Activated B cell treated with CpG ODN at 0.5 μM for 24 hours (primary cell): Measurements from ENCODE around the gene C3orf70. TPM values are rescaled to one million over a fixed set of nuclear protein-coding genes. Genes with fewer than 3 reads are reported as not detected.

Experiments
- ATAC-seq: fragments of 200-7000 bp; cut with Tn5 transposase; one replicate; pipeline ENCODE4 v1.10.0; 2021; ENCODE audit warnings: low read depth, mild to moderate bottlenecking, moderate library complexity
- CTCF ChIA-PET: fragments of 350-600 bp; sonication (Branson Sonifier 250); formaldehyde crosslinking; loops from one replicate; lab custom pipeline; 2021; ENCODE audit warnings: antibody characterized with exemption; lab: Charles Lee
- POLR2A ChIA-PET: fragments of 350-600 bp; sonication (Branson Sonifier 250); formaldehyde crosslinking; loops from one replicate; lab custom pipeline; 2021; ENCODE audit warnings: antibody characterized with exemption; lab: Charles Lee
- DNase-seq: peaks from one replicate; pipeline ENCODE4 v3.0.0; 2022
- H3K27ac Mint-ChIP-seq: one replicate; pipeline ENCODE4 v1.8.0; 2020; ENCODE audit warnings: mixed read lengths
- H3K27me3 Mint-ChIP-seq: one replicate; pipeline ENCODE4 v1.8.0; 2021; ENCODE audit warnings: mixed read lengths
- H3K36me3 Mint-ChIP-seq: one replicate; pipeline ENCODE4 v1.8.0; 2021; ENCODE audit warnings: low read depth, mixed read lengths
- H3K4me1 Mint-ChIP-seq: one replicate; pipeline ENCODE4 v1.8.0; 2021; ENCODE audit warnings: mixed read lengths
- H3K4me3 Mint-ChIP-seq: one replicate; pipeline ENCODE4 v1.8.0; 2020; ENCODE audit warnings: mild to moderate bottlenecking, mixed read lengths
- H3K9me3 Mint-ChIP-seq: one replicate; pipeline ENCODE4 v1.8.0; 2020; ENCODE audit warnings: mixed read lengths
- CTCF ChIP-seq: fragments of 200-600 bp; IDR thresholded peaks from one replicate; pipeline ENCODE4 v1.8.0; 2022; ENCODE audit warnings: antibody characterized with exemption, mild to moderate bottlenecking
- intact Hi-C: fragments of 100-400 bp; cut with micrococcal nuclease; formaldehyde crosslinking; loops from one replicate; pipeline ENCODE4 v1.15.1; 2024
- total RNA-seq: library from RNA; stranded (reverse); gene quantifications from 2 replicates; pipeline ENCODE4 v1.2.3, GENCODE V29; 2022

C3orf70 gene
- total RNA-seq, 1 donor from 2014 or later = not detected

- H3K27ac Mint-ChIP-seq = no peak overlapping the region
- ATAC-seq (no peak), DNase-seq (no peak)
- H3K4me3 Mint-ChIP-seq = no peak overlapping the region
- H3K27me3 Mint-ChIP-seq = no peaks in the 10 kb centered on the region
- ChIA-PET POLR2A (no interaction called here), CTCF (no interaction called here)
- H3K9me3 Mint-ChIP-seq = no peaks in the 10 kb centered on the region
- no peaks in the 10 kb centered on the region for H3K36me3 Mint-ChIP-seq
- TF ChIP-seq CTCF = no peak
- intact Hi-C loops = no loop called here
- no peaks in the 10 kb centered on the region for H3K4me1 Mint-ChIP-seq
These were observed 81.5 kb downstream of the C3orf70 start for GRCh38 chr3:185071287-185071800.

- Mint-ChIP-seq H3K9me3 (no peaks in the 10 kb centered on the region), H3K27me3 (no peaks in the 10 kb centered on the region), H3K27ac (no peak overlapping the region), H3K4me3 (no peak overlapping the region), H3K4me1 (no peaks in the 10 kb centered on the region), H3K36me3 (no peaks in the 10 kb centered on the region)
- no peak for ATAC-seq
- POLR2A ChIA-PET = no interaction called here
- intact Hi-C loops = no loop called here
- CTCF ChIA-PET = no interaction called here
- TF ChIP-seq CTCF = no peak
- DNase-seq = no peak
These were observed 82.2 kb downstream of the C3orf70 start for GRCh38 chr3:185070491-185071286.

- Mint-ChIP-seq H3K36me3 (no peaks in the 10 kb centered on the region), H3K4me1 (no peaks in the 10 kb centered on the region), H3K9me3 (no peaks in the 10 kb centered on the region), H3K27ac (no peak overlapping the region), H3K4me3 (no peak overlapping the region), H3K27me3 (no peaks in the 10 kb centered on the region)
- no peak for TF ChIP-seq CTCF
- no peak for DNase-seq
- CTCF ChIA-PET = no interaction called here
- no peak for ATAC-seq
- POLR2A ChIA-PET = no interaction called here
- intact Hi-C loops = no loop called here
These were observed 83.5 kb downstream of the C3orf70 start for GRCh38 chr3:185069037-185070030.

- no peak for ATAC-seq
- Mint-ChIP-seq H3K27ac (no peak overlapping the region), H3K27me3 (no peaks in the 10 kb centered on the region), H3K36me3 (no peaks in the 10 kb centered on the region), H3K4me1 (no peaks in the 10 kb centered on the region), H3K9me3 (no peaks in the 10 kb centered on the region), H3K4me3 (no peak overlapping the region)
- intact Hi-C loops = no loop called here
- CTCF ChIA-PET = no interaction called here
- no peak for DNase-seq
- POLR2A ChIA-PET = no interaction called here
- no peak for TF ChIP-seq CTCF
These were observed 85.7 kb downstream of the C3orf70 start for GRCh38 chr3:185067173-185067572.

GRCh38 chr3:185066251-185066650 is 86.6 kb downstream of the C3orf70 start:
- H3K9me3 Mint-ChIP-seq = peaks cover 5% of the 10 kb centered on the region
- CTCF ChIA-PET = no interaction called here

More at GRCh38 chr3:185066251-185066650, 86.6 kb downstream of the C3orf70 start:
- ATAC-seq (no peak), DNase-seq (no peak)
- intact Hi-C loops = no loop called here
- POLR2A ChIA-PET = no interaction called here
- Mint-ChIP-seq H3K36me3 (no peaks in the 10 kb centered on the region), H3K27ac (no peak overlapping the region), H3K4me1 (no peaks in the 10 kb centered on the region), H3K4me3 (no peak overlapping the region), H3K27me3 (no peaks in the 10 kb centered on the region)
- no peak for TF ChIP-seq CTCF
